GM12878 (cell line): ENCODE results near the gene MARCHF2. TPM values are rescaled to one million over a fixed set of nuclear protein-coding genes. Genes with fewer than 3 reads are reported as not detected.

Source experiments
- BACH1 ChIP-seq: fragments of 450-650 bp; IDR thresholded peaks from 2 replicates; pipeline ENCODE4 v1.6.1; 2017; ENCODE audit warnings: mild to moderate bottlenecking, borderline replicate concordance
- BCLAF1 ChIP-seq: fragments of 450-650 bp; IDR thresholded peaks from 2 replicates; pipeline ENCODE4 v1.6.1; 2017; ENCODE audit warnings: antibody characterized with exemption, mild to moderate bottlenecking, moderate library complexity
- EED ChIP-seq: sonication (generic); IDR thresholded peaks from 2 replicates; pipeline ENCODE4 v1.6.1; 2016; ENCODE audit warnings: antibody characterized with exemption, low read depth
- HDAC2 ChIP-seq: fragments of 200-600 bp; sonication (generic); IDR thresholded peaks from 2 replicates; pipeline ENCODE4 v1.6.1; 2017
- JUND ChIP-seq: IDR thresholded peaks from 2 replicates; pipeline ENCODE4 v1.6.1; 2012; ENCODE audit warnings: low read depth, mild to moderate bottlenecking, low read length, improper control_type of control experiment, moderate library complexity
- SKIL ChIP-seq: fragments of 450-650 bp; IDR thresholded peaks from 2 replicates; pipeline ENCODE4 v1.6.1; 2017; ENCODE audit warnings: mild to moderate bottlenecking, low read depth, inconsistent platforms; ENCODE audit not compliant: poor library complexity, severe bottlenecking
- ZNF274 ChIP-seq: IDR thresholded peaks from one replicate; pipeline ENCODE4 v1.8.0; 2011; ENCODE audit not compliant: insufficient read length, insufficient read depth
- polyA plus RNA-seq, 11 experiments: library from polyadenylated mRNA; depleted of rRNA in 4 of 11; unstranded in 6 of 11; stranded (reverse) in 5 of 11; fragments of >200 nt; fragmentation: Nextera tagmentation in 4 of 11; fragmentation: Illumina TruSeq in 1 of 11; extraction: Ambion mirVana in 4 of 11; extraction: Trizol in 1 of 11; gene quantifications; 1 replicate in 1 of 11; 2 replicates in 10 of 11; pipeline versions ENCODE4 v1.2.1 to v1.2.3, GENCODE V29; 2011 to 2016; ENCODE audit warnings: inconsistent platforms in 2 of 11, missing spikeins in 2 of 11, low read depth in 1 of 11
- total RNA-seq, 4 experiments: library from RNA; depleted of rRNA in 3 of 4; stranded (reverse); fragments of >200 nt in 3 of 4; fragmentation: Illumina TruSeq in 1 of 4; extraction: Trizol in 1 of 4; gene quantifications; 2 replicates each; pipeline versions ENCODE4 v1.2.1 to v1.2.3, GENCODE V29; 2013 to 2021

The MARCHF2 gene
- total and polyA plus RNA-seq, 10 of the 15 experiments (the other 5 are each of a cell fraction or from before 2014, with no cell fraction given) = 1.6 to 30.3 (median 10.8) TPM

DNA sequence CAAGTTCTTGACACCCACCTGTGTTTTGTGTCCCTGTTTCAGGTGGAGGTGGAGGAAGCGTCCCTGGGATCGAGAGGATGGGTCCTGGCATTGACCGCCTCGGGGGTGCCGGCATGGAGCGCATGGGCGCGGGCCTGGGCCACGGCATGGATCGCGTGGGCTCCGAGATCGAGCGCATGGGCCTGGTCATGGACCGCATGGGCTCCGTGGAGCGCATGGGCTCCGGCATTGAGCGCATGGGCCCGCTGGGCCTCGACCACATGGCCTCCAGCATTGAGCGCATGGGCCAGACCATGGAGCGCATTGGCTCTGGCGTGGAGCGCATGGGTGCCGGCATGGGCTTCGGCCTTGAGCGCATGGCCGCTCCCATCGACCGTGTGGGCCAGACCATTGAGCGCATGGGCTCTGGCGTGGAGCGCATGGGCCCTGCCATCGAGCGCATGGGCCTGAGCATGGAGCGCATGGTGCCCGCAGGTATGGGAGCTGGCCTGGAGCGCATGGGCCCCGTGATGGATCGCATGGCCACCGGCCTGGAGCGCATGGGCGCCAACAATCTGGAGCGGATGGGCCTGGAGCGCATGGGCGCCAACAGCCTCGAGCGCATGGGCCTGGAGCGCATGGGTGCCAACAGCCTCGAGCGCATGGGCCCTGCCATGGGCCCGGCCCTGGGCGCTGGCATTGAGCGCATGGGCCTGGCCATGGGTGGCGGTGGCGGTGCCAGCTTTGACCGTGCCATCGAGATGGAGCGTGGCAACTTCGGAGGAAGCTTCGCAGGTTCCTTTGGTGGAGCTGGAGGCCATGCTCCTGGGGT is 72.7 kb downstream of the MARCHF2 start (continued):
- TF ChIP-seq BCLAF1 = no peak
- TF ChIP-seq SKIL = no peak
- TF ChIP-seq HDAC2 = no peak
- no peak for TF ChIP-seq ZNF274
- TF ChIP-seq BACH1 = no peak
- TF ChIP-seq EED = no peak
- no peak for TF ChIP-seq JUND
